Measurements from ENCODE around the gene ALDH3A2.

- TF ChIP-seq CTCF (conservative IDR thresholded peaks at IDR 0.05) (no peak), EZH2 (IDR thresholded peaks at IDR 0.05; ENCODE audit: low read depth) (no peak)
Measured at GRCh38 chr17:19656336-19656735, 7.8 kb downstream of the ALDH3A2 start.
